ENCODE measurements around the gene MAP2K3.

DNA sequence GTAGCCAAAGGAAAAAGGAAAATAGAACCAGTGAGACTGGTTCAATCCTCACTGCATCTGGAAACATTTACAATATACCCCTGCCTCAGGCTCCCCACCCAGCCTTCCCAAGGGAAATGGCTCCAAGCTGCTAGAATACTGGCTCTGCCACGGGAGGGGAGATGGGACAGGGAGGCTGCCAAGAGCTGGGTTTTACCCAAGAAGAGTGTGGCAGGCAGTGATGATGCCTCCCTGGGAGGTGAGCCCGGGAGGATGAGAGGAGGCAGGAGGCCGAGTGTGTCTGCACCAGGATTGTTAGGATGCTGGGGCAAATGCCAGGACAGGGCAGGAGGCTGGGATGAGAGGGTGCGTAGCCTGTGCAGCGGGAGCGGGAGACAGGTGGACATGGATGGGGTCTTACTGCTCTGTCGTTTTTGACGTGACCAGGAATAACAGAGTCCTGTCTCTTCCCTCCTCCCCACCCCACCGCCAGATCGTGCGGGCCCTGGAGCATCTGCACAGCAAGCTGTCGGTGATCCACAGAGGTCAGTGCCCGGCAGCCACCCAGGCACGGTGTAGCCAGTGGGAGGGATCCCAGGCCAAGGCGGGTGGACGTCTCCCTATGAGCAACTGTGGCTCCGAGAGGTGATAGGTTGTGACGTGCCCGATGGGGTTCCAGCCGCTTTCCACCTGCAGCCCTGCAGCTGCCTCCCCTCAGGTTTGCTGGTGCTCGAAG lies 18.4 kb downstream of the MAP2K3 start:
- TF ChIP-seq POLR2A (IDR thresholded peaks at IDR 0.05; ENCODE audit: low read depth, low read length) (no peak), POU2F2 (IDR thresholded peaks at IDR 0.05; ENCODE audit: low read depth, low read length) (no peak), TAF1 (IDR thresholded peaks at IDR 0.05; ENCODE audit: low read depth, low read length) (no peak), SPI1 (IDR thresholded peaks at IDR 0.05; ENCODE audit: low read depth, low read length) (no peak)

Measured in GM12891 (cell line).